EH (cell line): Measurements from ENCODE around the gene CCPG1.
A peak's percentile ranks its signal among the peaks of the same experiment; 100 is the strongest.

Experiments
- DNase-seq: peaks from one replicate; pipeline ENCODE4 v3.0.0-alpha.2; 2015; ENCODE audit warnings: low read depth

Gene CCPG1

DNA sequence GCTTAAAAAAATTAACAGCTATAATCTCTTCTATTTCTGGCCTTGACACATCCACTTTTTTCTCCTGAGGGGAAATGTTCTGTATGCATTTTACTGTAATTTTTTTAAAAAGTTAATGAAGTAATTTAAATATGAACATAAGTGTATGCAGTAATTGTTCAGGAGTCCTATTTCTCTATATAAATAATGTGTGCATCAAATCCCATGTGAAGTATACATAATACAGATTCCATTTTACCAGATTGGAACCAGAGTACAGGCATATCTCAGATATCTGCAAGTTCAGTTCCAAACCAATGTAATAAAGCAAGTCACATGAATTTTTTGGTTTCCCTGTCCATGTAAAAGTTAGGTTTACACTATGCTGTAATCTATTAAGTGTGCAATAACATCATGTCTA, 26.6 kb downstream of the CCPG1 start:
- DNase-seq: no peak

DNA sequence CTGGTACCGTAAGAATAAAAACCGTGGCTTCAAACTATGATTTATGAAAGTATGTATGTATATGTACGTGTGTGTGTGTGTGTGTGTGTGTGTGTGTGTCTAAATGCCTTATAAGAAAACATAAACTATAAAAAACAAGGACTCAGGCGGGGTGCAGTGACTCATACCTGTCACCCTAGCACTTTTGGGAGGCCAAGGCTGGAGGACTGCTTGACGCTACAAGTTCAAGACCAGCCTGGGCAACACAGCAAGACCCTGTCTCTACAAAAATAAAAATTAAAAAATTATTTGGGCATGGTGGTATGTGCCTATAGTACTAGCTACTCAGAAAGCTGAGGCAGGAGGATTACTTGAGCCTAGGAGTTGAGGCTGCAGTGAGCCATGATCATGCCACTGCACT, 29.1 kb downstream of the CCPG1 start:
- no peak for DNase-seq

DNA sequence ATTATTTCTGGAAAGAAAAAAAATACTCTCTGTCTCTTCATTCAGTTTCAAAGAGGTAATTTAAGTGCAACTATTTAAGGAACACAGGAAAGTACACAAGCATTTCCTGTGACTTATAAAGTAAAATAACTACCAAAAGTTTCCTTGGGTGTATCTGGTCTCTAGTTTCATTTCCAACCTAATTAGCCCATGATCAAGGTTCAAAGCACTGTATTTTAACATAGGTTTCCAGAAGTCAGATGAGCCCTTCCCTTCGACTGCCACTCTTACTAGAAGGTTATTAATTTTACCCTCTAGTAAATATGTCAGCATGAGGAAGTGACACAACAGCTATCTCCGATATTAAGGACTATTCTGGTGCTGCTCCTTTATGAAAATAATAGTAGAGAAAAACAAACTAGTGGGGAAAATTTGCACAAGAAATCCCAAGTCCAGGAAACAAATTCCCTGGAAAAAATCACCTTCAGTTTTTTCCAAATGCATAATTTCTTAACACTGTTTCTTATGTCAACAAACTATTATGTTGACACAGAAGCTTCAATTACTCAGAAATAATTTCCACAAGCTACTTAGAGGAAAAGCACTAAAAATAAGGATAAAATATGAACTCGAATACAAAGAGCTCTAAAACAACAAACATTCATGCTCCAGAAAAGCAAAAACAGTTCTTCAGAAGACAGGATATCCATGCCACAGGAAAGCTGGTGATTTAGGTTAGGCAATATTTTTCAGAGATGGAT, 35.3 kb downstream of the CCPG1 start:
- peak; percentile 3 for DNase-seq

- DNase-seq: no peak
These were observed 41.2 kb downstream of the CCPG1 start for GRCh38 chr15:55366981-55367380.

GRCh38 chr15:55362641-55363040, 45.5 kb downstream of the CCPG1 start:
- DNase-seq: no peak

GRCh38 chr15:55361048-55361447, 47.1 kb downstream of the CCPG1 start:
- no peak for DNase-seq

DNA sequence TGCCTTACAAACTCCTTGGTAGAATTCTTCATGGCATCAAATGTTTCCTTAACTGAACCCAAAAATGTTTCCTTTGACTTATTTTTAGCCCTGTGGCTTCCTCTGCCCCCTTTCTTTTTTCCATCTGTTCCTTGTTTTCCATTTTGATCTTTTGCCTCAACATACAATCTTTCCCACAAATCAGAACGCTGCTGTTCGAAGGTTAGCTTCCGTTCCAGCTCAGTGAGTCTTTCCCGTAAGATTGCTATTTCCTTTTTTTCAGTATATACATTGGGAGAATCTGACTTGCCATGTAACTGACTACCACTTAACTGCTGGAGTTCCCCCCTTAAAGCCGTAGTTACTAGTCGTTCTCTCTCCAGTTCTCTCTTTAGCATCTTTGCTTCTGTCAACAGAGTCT, 47.9 kb downstream of the CCPG1 start:
- no peak for DNase-seq

DNA sequence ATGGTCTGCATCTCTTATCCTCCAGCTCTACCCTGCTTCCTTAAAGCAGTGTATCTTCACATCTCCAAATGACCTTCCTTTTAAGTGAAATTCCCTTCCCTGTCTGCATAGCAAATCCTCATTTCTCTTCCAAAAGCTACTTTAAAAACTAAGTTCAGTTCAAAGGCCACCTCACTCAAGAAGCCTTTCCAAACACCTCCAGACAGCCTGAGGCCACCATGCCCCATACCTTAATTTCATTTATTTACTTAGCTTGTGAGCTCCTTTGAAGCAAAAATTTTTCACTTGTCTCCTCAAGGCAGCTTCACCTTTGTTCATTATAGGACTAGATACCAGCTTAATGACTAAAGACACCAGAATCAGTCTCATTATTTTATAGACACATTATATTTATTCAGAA, 49.7 kb downstream of the CCPG1 start:
- no peak for DNase-seq

- peak; percentile 70 for DNase-seq
These were observed 50.4 kb downstream of the CCPG1 start for GRCh38 chr15:55357774-55358173.

GRCh38 chr15:55356985-55357585, 51.1 kb downstream of the CCPG1 start:
- no peak for DNase-seq

DNA sequence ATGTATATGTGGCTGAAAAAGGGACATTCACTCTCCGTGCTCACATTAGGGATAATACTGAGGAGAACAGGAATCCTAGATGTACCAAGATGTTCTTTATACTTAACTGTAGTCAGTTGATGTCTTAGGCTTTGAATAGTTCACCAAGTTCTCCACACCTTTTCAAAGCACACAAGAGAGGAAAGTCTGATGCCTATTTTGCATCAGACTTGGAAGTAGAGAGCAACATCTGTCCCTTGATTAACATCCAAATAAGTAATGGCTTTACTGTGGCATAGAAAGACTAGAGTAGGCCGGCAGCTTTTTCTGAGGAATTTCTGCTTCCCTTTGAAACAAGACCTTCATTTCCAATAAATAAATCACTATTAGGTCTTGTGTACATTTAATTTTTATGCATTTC, 55.1 kb downstream of the CCPG1 start:
- DNase-seq: no peak

- no peak for DNase-seq
These were observed 58.9 kb downstream of the CCPG1 start for GRCh38 chr15:55349282-55349681.

DNA sequence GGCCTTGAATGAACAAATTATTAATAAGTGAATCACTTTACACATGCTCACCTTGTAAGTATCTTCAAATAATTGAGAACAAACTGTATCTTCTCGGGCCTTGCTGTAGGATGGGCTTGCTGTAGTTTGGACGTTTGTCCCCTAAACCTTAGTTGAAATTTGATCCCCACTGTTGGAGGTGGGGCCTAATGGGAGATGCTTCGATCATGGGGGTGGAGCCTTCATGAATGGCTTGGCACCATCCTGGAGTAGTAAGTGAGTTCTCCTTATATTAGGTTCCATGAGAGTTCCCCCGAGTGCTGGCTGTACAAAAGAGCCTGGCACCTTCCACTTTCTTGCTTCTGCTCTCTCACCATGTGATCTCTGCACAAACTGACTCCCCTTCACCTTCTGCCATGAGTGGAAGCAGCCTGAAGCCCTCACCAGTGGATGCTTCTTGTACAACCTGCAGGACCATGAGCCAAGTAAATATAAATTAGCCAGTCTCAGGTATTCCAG, 59.8 kb downstream of the CCPG1 start:
- no peak for DNase-seq

DNA sequence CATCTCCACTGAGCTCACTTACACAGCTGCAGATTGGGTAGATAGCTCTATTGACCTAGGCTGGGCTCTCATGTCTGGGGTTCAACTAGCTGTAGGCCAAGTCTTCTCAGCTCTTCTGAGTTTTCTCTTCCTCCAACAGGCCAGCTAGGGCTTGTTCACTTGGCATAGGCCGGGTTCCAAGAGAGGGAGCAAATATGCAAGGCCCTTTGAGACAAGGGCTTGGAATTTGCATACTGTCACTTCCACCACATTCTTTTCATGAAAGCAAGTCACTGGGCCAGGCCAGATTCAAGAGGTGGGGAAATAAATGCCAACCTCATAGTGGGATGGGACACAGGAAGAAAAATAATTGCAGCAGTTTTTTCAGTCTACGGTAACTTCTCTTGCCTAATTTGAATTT, 64.0 kb downstream of the CCPG1 start:
- peak; percentile 71 for DNase-seq

DNA sequence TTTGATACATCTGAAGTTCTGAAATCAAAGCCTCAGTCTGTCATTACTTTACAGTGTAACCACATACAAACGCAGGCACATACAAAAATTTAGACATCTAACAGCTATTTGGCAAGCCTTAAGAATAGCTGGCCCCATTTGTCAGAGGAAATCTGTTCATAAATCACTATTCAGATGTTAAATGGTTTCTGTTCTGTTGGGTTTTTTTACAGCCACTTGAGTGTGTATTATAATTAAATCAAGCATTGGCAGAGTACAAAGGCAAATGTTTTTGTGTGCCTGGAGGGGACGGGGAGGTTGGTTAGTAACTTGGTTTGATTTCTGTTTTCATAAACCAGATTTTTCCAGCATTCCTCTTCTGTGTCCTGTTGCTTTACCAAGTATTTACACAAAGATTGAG, 65.0 kb downstream of the CCPG1 start:
- DNase-seq: peak; percentile 47

GRCh38 chr15:55337160-55337559, 71.0 kb downstream of the CCPG1 start:
- DNase-seq: no peak

- no peak for DNase-seq
These were observed 73.2 kb downstream of the CCPG1 start for GRCh38 chr15:55334997-55335396.

GRCh38 chr15:55334371-55334770, 73.8 kb downstream of the CCPG1 start:
- DNase-seq: no peak

- no peak for DNase-seq
These were observed 80.8 kb downstream of the CCPG1 start for GRCh38 chr15:55327387-55327786.

DNA sequence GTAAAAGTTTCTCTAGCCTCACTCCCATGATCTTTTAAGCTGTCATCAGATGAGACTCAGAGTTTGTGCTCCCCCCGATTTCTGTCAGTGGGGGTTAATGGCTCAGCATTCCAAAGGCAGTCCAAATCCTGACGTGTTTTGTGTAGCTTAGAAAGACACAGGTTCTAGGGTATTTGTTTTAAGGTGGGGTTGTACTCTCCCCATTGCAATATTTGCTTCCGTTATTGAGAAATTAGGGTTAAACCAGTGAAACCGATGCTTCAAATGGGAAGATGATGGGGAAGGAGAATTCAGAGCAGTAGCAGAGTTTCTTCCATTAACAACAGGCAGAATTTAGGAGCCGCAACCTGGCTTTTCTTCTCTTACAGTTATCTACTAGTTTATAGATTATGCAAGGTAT, 85.7 kb downstream of the CCPG1 start:
- no peak for DNase-seq

GRCh38 chr15:55320963-55321362, 87.2 kb downstream of the CCPG1 start:
- DNase-seq: no peak

GRCh38 chr15:55320238-55320550, 88.0 kb downstream of the CCPG1 start:
- DNase-seq: no peak

DNA sequence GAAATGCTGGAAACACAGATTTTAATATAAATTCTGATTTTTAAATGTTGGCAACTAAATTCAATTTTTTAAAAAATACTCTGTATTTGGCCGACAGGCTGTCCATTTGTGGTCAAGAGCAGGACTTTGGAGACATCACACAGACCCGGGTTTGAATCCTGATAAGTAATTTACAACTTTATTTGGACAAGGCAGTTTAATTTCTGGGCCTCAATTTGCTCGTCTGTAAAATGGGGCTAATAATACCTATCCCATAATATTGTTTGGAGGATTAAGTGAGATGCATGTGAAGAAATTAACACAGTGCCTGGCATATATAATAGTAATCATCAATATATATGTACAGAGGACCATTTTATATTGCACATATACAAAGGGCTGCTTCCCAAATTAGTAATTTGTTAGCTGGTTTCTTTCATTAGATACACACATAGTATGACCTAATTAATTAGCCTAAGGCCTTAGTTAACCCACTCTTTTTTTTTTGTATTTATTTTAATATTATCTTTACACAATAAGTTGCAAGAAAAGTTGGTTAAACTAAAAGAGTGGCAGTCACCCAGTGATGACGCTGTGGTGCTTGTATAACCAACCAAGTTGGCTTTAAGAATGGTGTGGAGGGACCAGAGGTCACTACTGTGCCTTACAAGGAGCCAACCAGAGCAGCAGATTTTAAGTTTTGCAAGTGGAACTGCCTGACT, 88.5 kb downstream of the CCPG1 start:
- DNase-seq: peak; percentile 14
